Lower leg skin (tissue), 4 donors: ENCODE measurements around the gene KRT9. TPM values are rescaled to one million over a fixed set of nuclear protein-coding genes. Genes with fewer than 3 reads are reported as not detected.

Experiments used
- DNase-seq, 2 donors: peaks; one replicate each; pipeline ENCODE4 v3.0.0-alpha.2; 2019; ENCODE audit warnings: low spot score in 2 of 2
- H3K4me3 ChIP-seq: fragments of 200-600 bp; sonication (generic); 2 replicates; pipeline ENCODE4 v1.5.1; 2017; ENCODE audit warnings: mild to moderate bottlenecking, low read depth; ENCODE audit not compliant: poor library complexity, severe bottlenecking
- POLR2A ChIP-seq, 2 donors: fragments of 450-650 bp; IDR thresholded peaks; one replicate each; pipeline ENCODE4 v1.6.1; 2016 to 2017; ENCODE audit warnings: antibody characterized with exemption in 2 of 2, mild to moderate bottlenecking in 1 of 2, moderate library complexity in 1 of 2
- WGBS, 2 donors: methylation state at CpG; one replicate each; pipeline ENCODE4 v1.1.5; 2018; 5-methylcytosine and 5-hydroxymethylcytosine counted together
- intact Hi-C: fragments of 100-400 bp; cut with DNase I; formaldehyde crosslinking; loops from one replicate; pipeline ENCODE4 v1.15.0; 2023; ENCODE audit warnings: low total_unique reads
- total RNA-seq, 4 donors: library from RNA; depleted of rRNA; stranded (reverse); fragments of >200 nt; gene quantifications; one replicate each; pipeline ENCODE4 v1.1.0, GENCODE V29; 2016
- TF ChIP-seq, protein P1 (sequence below), 3 donors: fragments of 450-650 bp; IDR thresholded peaks; one replicate each; pipeline ENCODE4 v1.5.1; 2016; ENCODE audit warnings: antibody characterized with exemption in 3 of 3, mild to moderate bottlenecking in 3 of 3, moderate library complexity in 2 of 3

The KRT9 gene
- total RNA-seq, 4 donors from 2014 or later: 0.47 to 1.6 (median 0.91) TPM; not detected in 1

DNA sequence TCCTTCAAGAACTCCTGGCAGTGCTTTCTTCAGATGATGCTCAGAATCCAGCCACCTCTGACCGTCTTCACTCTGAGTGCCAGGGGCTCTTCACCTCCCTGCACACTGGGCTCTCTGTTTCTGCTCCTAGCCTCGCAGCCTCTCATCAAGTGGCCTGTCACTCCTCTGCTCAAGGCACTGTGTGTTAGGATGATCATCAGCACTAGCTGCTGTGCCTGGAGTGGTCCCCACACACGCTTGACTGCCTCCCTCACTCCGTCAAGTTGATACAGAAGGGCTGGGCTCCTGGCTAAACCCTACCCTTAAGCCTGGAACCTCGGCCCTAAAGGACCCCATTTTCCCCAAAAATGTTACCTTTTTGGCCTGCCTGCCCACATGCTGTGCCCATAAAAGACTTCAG, 15.6 kb downstream of the KRT9 start:
- WGBS, 2 donors: 67 to 75% methylated on average over 5 of the region's 5 CpGs
- DNase-seq: no peak
- H3K4me3 ChIP-seq: no peak overlapping the region
- TF ChIP-seq, protein P1, sequence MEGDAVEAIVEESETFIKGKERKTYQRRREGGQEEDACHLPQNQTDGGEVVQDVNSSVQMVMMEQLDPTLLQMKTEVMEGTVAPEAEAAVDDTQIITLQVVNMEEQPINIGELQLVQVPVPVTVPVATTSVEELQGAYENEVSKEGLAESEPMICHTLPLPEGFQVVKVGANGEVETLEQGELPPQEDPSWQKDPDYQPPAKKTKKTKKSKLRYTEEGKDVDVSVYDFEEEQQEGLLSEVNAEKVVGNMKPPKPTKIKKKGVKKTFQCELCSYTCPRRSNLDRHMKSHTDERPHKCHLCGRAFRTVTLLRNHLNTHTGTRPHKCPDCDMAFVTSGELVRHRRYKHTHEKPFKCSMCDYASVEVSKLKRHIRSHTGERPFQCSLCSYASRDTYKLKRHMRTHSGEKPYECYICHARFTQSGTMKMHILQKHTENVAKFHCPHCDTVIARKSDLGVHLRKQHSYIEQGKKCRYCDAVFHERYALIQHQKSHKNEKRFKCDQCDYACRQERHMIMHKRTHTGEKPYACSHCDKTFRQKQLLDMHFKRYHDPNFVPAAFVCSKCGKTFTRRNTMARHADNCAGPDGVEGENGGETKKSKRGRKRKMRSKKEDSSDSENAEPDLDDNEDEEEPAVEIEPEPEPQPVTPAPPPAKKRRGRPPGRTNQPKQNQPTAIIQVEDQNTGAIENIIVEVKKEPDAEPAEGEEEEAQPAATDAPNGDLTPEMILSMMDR (IDR thresholded peaks at IDR 0.05): no peak
- no peak for TF ChIP-seq POLR2A (IDR thresholded peaks at IDR 0.05)
- intact Hi-C loops: loop anchor here (10.0 kb wide), 1 partner anchor 88 kb away; no protein-coding TSS in a partner anchor

DNA sequence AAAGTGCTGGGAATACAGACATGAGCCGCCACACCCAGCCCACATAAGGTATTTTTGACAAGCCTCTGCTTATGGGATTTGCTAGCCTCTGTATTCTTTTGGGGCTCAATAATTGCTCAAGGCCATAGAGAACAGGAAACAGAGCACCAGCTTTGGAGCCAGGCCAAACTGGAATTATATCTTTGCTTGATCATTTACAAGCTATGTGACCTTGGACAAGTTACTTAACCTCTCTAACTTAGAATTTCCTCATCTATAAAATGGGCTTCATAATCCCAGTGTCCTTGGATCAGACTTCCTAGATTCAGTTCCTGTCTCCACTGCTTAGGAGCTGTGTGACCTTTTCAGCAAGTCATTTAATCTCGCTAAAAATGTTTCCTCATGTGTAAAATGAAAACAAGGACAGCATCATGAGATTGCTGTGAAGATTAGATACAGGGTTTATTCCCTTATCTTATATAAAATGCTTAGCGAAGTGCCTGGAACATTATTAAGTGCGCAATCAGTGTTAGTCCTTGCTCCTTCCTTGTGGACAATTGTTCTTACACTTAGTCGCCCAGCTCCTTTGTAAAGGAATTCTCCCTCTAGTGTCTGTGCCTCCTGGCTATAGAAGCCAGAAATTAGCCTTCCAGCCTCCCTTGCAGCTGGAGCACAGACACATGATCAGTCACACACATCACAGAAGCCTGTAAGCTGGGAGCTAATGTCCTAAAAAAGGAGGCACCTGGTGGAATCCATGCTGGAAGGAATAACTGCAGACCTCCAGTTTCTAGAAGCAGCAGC, 16.6 kb downstream of the KRT9 start:
- no peak for DNase-seq
- intact Hi-C loops: loop anchor here (10.0 kb wide), 1 partner anchor 90 kb away; no protein-coding TSS in a partner anchor
- TF ChIP-seq, protein P1 (IDR thresholded peaks at IDR 0.05): no peak
- TF ChIP-seq POLR2A (IDR thresholded peaks at IDR 0.05): no peak
- no peak overlapping the region for H3K4me3 ChIP-seq
- 74 to 76% methylated on average over 5 of the region's 5 CpGs for WGBS, 2 donors

DNA sequence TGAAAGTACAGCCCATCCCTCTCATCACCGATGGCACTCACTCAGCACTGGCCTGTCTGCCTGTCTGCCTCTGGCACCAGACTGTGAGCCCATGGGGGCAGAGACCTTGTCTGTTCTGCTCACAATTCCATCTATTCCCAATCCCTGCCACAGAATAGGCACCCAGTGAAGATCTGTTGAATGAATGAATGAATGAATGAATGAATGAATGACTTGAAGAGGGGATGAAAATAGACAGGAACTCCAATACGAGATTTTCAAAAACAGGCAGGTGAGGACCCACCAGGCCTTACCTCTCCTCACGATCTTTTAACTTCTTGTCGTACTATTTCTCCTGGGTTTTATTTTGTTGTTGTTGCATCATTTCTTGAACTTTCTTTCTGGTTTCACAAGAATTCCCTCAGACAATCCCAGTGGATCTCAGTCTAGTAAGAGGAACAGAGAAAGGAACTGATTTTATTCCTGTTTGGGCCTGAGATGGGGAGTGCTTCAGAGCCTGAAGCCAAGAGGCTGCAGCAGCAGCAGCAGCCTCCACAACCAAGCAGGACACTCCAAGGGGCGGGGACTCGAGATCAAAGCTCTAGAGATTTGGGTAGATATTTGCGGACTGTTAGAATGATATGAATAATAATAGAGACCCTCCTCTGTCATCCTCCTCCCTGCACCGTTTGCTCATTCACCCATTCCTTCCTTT, 17.7 kb downstream of the KRT9 start:
- DNase-seq: no peak
- WGBS, 2 donors: 75 to 77% methylated on average over 8 of the region's 8 CpGs
- intact Hi-C loops: loop anchor here (10.0 kb wide), 1 partner anchor 91 kb away; no protein-coding TSS in a partner anchor
- TF ChIP-seq POLR2A (IDR thresholded peaks at IDR 0.05): no peak
- TF ChIP-seq, protein P1 (IDR thresholded peaks at IDR 0.05): no peak
- H3K4me3 ChIP-seq: no peak overlapping the region

DNA sequence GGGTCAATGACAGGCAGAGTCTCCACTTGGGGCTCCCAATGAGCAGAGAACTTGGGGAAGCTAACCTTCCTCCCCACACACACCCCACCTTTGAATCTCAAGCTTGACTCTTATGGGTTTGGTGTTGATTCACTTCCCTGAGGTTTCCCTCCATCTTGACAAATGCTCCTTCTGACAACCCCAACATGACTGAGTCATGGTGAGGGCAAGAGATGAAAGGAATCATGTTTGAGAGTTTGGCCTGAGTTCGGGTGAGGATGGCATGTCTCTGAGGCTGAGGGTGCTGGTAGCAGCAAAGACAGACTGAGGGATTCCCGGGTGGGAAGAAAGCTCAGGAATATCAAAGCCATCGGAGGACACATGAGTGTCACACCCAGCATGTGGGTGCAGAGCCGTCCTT, 18.7 kb downstream of the KRT9 start:
- WGBS, 2 donors: 71 to 84% methylated on average over 4 of the region's 4 CpGs
- no peak for DNase-seq
- H3K4me3 ChIP-seq: no peak overlapping the region
- intact Hi-C loops: loop anchor here (10.0 kb wide), 1 partner anchor 92 kb away; no protein-coding TSS in a partner anchor
- TF ChIP-seq, protein P1 (IDR thresholded peaks at IDR 0.05): no peak
- no peak for TF ChIP-seq POLR2A (IDR thresholded peaks at IDR 0.05)

DNA sequence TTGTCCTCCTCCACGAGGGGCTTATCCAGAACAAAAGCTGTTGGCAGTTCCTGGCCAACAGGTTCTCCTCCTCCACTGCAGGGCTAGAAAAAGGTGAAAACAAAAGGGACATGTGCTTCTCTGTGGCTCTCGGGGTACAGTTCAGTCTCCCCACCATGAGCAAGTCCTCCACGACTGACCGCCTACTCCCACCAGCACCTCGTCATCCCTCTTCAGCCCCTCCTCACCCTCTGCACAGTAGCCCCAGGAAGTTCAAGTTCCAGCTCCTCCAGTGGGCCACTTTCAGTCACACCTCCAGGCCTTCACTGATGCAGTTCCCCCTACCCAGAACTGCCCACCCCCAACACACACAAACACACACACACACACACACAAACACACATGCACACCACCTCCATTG, 19.4 kb downstream of the KRT9 start:
- no peak overlapping the region for H3K4me3 ChIP-seq
- no peak for DNase-seq
- intact Hi-C loops: loop anchor here (10.0 kb wide), 1 partner anchor 92 kb away; no protein-coding TSS in a partner anchor
- WGBS, 2 donors: 92% methylated on average over 5 of the region's 5 CpGs
- no peak for TF ChIP-seq POLR2A (IDR thresholded peaks at IDR 0.05)
- TF ChIP-seq, protein P1 (IDR thresholded peaks at IDR 0.05): no peak
